Forelimb muscle (tissue), 1 donor: ENCODE results near the gene COL23A1. TPM values are rescaled to one million over a fixed set of nuclear protein-coding genes. Genes with fewer than 3 reads are reported as not detected.

ENCODE experiments used
- DNase-seq: peaks from one replicate; pipeline ENCODE4 v3.0.0-alpha.2; 2013; ENCODE audit warnings: low read depth
- polyA plus RNA-seq: library from polyadenylated mRNA; unstranded; fragments of 120-200 nt; gene quantifications from one replicate; pipeline ENCODE4 v1.2.1, GENCODE V29; 2013; ENCODE audit not compliant: insufficient read length

The COL23A1 gene
- polyA plus RNA-seq, 1 donor = 10.1 TPM

GRCh38 chr5:178341851-178342140, 248.4 kb downstream of the COL23A1 start:
- no peak for DNase-seq

- DNase-seq = no peak
These were observed 248.9 kb downstream of the COL23A1 start for GRCh38 chr5:178341091-178341850.

GRCh38 chr5:178340637-178341036, 249.6 kb downstream of the COL23A1 start:
- no peak for DNase-seq

- no peak for DNase-seq
These were observed 250.0 kb downstream of the COL23A1 start for GRCh38 chr5:178340187-178340586.

GRCh38 chr5:178339272-178339671, 250.9 kb downstream of the COL23A1 start:
- DNase-seq = no peak

- no peak for DNase-seq
These were observed 251.4 kb downstream of the COL23A1 start for GRCh38 chr5:178338750-178339144.

GRCh38 chr5:178338126-178338749, 252.0 kb downstream of the COL23A1 start:
- no peak for DNase-seq

GRCh38 chr5:178337334-178337741, 252.9 kb downstream of the COL23A1 start:
- DNase-seq = no peak

- DNase-seq = no peak
These were observed 253.3 kb downstream of the COL23A1 start for GRCh38 chr5:178336889-178337288.

- no peak for DNase-seq
These were observed 254.7 kb downstream of the COL23A1 start for GRCh38 chr5:178335302-178336030.

- no peak for DNase-seq
These were observed 255.3 kb downstream of the COL23A1 start for GRCh38 chr5:178334861-178335260.

GRCh38 chr5:178333821-178334481, 256.2 kb downstream of the COL23A1 start:
- DNase-seq = no peak

- DNase-seq = no peak
These were observed 258.0 kb downstream of the COL23A1 start for GRCh38 chr5:178332210-178332641.

- no peak for DNase-seq
These were observed 258.6 kb downstream of the COL23A1 start for GRCh38 chr5:178331491-178331996.

- DNase-seq = no peak
These were observed 259.3 kb downstream of the COL23A1 start for GRCh38 chr5:178330791-178331404.

GRCh38 chr5:178328826-178329730, 261.1 kb downstream of the COL23A1 start:
- DNase-seq = no peak

GRCh38 chr5:178327931-178328711, 262.1 kb downstream of the COL23A1 start:
- DNase-seq = no peak

- DNase-seq = no peak
These were observed 262.7 kb downstream of the COL23A1 start for GRCh38 chr5:178327446-178327845.

- no peak for DNase-seq
These were observed 263.8 kb downstream of the COL23A1 start for GRCh38 chr5:178326374-178326715.
